Gastroesophageal sphincter (tissue), 3 donors: ENCODE results near the gene CTNNA2.

Experiments
- EP300 ChIP-seq: sonication (generic); formaldehyde crosslinking; IDR thresholded peaks from one replicate; pipeline ENCODE4 v1.6.1; 2017; ENCODE audit warnings: antibody characterized with exemption, mild to moderate bottlenecking
- POLR2AphosphoS5 ChIP-seq: sonication (generic); formaldehyde crosslinking; IDR thresholded peaks from one replicate; pipeline ENCODE4 v1.6.1; 2017; ENCODE audit warnings: antibody characterized with exemption
- TF ChIP-seq, protein P1 (sequence below), 4 experiments: fragments of 200-600 bp in 2 of 4; fragments of 450-650 bp in 2 of 4; sonication (generic) in 1 of 4; IDR thresholded peaks; one replicate each; pipeline ENCODE4 v1.5.1; 2017 to 2019; ENCODE audit warnings: antibody characterized with exemption in 4 of 4, mild to moderate bottlenecking in 2 of 4, moderate library complexity in 2 of 4

DNA sequence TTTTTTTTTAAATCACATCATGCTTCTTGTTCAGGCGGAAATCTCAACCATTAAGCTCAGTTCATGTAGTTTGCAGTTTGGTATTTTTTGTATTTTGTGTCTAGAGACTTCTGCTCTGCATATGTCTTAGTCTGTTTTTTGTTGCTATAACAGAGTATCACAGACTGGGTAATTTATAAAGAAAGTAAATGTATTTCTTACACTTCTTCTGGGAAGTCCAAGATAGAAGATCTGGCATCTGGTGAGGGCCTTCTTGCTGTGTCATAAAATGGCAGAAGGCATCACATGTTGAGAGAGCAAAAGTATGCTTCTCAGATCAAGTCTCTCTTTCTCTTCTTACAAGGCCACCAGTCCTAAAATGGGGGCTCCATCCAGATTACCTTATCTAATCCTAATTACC is 208.2 kb downstream of the CTNNA2 start:
- TF ChIP-seq, protein P1, sequence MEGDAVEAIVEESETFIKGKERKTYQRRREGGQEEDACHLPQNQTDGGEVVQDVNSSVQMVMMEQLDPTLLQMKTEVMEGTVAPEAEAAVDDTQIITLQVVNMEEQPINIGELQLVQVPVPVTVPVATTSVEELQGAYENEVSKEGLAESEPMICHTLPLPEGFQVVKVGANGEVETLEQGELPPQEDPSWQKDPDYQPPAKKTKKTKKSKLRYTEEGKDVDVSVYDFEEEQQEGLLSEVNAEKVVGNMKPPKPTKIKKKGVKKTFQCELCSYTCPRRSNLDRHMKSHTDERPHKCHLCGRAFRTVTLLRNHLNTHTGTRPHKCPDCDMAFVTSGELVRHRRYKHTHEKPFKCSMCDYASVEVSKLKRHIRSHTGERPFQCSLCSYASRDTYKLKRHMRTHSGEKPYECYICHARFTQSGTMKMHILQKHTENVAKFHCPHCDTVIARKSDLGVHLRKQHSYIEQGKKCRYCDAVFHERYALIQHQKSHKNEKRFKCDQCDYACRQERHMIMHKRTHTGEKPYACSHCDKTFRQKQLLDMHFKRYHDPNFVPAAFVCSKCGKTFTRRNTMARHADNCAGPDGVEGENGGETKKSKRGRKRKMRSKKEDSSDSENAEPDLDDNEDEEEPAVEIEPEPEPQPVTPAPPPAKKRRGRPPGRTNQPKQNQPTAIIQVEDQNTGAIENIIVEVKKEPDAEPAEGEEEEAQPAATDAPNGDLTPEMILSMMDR (IDR thresholded peaks at IDR 0.05): no peak
- TF ChIP-seq POLR2AphosphoS5 (no peak), EP300 (no peak)
